H1 (cell line): ENCODE data around the gene RPS18.

Experiments
- EGR1 ChIP-seq: IDR thresholded peaks from 2 replicates; pipeline ENCODE4 v1.6.1; 2011; ENCODE audit warnings: low read depth, low read length, borderline replicate concordance
- POLR2A ChIP-seq, 2 experiments: IDR thresholded peaks; 1 replicate in 1 of 2; 2 replicates in 1 of 2; pipeline ENCODE4 v1.6.1; 2011; ENCODE audit warnings: low read depth in 2 of 2, low read length in 2 of 2, mild to moderate bottlenecking in 2 of 2; ENCODE audit errors: control extremely low read depth in 1 of 2
- POLR2AphosphoS5 ChIP-seq: IDR thresholded peaks from 2 replicates; pipeline ENCODE4 v1.6.1; 2011; ENCODE audit warnings: low read depth, low read length
- RAD21 ChIP-seq, 2 experiments: IDR thresholded peaks in 1 of 2; conservative IDR thresholded peaks in 1 of 2; 2 replicates each; pipeline ENCODE4 v1.6.1; 2011; ENCODE audit warnings: low read depth in 2 of 2, low read length in 2 of 2, improper control_type of control experiment in 1 of 2, inconsistent platforms in 1 of 2, mild to moderate bottlenecking in 1 of 2, moderate library complexity in 1 of 2
- RBBP5 ChIP-seq: IDR thresholded peaks from 2 replicates; pipeline ENCODE4 v1.7.1; 2012; ENCODE audit warnings: low read depth, mild to moderate bottlenecking, inconsistent platforms, low read length, moderate library complexity, borderline replicate concordance
- ZNF274 ChIP-seq: IDR thresholded peaks from 2 replicates; pipeline ENCODE4 v1.7.0; 2012; ENCODE audit warnings: low read length, borderline replicate concordance; ENCODE audit errors: extremely low read depth
- TF ChIP-seq, protein P1 (sequence below), 3 experiments: IDR thresholded peaks; 1 replicate in 2 of 3; 2 replicates in 1 of 3; pipeline versions ENCODE4 v1.5.1 to v1.6.1; 2011; ENCODE audit warnings: low read length in 3 of 3, mild to moderate bottlenecking in 3 of 3, inconsistent platforms in 2 of 3, low read depth in 1 of 3, moderate library complexity in 1 of 3; ENCODE audit not compliant: insufficient read depth in 1 of 3; ENCODE audit errors: control extremely low read depth in 1 of 3
- TF ChIP-seq, protein P2 (sequence below): IDR thresholded peaks from 2 replicates; pipeline ENCODE4 v1.6.1; 2012; ENCODE audit warnings: inconsistent platforms

DNA sequence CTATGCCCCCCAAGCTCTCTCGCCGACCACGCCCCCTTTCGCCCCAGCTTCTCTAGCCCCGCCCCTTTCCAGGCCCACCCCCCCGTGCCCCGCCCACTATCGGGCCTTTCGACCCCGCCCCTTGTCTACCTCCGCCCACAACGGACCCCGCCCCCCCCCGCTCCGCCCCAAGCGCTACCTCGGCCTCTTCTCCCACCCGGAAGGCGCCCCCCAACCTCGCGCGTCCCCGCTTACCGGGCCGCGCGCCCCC lies 45.5 kb downstream of the RPS18 start:
- TF ChIP-seq ZNF274 = no peak
- no peak for TF ChIP-seq POLR2AphosphoS5
- no peak for TF ChIP-seq RBBP5
- TF ChIP-seq, protein P1, sequence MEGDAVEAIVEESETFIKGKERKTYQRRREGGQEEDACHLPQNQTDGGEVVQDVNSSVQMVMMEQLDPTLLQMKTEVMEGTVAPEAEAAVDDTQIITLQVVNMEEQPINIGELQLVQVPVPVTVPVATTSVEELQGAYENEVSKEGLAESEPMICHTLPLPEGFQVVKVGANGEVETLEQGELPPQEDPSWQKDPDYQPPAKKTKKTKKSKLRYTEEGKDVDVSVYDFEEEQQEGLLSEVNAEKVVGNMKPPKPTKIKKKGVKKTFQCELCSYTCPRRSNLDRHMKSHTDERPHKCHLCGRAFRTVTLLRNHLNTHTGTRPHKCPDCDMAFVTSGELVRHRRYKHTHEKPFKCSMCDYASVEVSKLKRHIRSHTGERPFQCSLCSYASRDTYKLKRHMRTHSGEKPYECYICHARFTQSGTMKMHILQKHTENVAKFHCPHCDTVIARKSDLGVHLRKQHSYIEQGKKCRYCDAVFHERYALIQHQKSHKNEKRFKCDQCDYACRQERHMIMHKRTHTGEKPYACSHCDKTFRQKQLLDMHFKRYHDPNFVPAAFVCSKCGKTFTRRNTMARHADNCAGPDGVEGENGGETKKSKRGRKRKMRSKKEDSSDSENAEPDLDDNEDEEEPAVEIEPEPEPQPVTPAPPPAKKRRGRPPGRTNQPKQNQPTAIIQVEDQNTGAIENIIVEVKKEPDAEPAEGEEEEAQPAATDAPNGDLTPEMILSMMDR (IDR thresholded peaks at IDR 0.05; ENCODE audit: control extremely low read depth in 1 of 3, insufficient read depth in 1 of 3, low read depth in 1 of 3, low read length in 3 of 3) = no peak
- TF ChIP-seq EGR1 = no peak
- TF ChIP-seq POLR2A (IDR thresholded peaks at IDR 0.05; ENCODE audit: control extremely low read depth in 1 of 2, low read depth in 2 of 2, low read length in 2 of 2) = no peak
- no peak for TF ChIP-seq RAD21 (IDR thresholded peaks at IDR 0.05 in 1 of 2, conservative IDR thresholded peaks at IDR 0.05 in 1 of 2; ENCODE audit: low read depth in 2 of 2, low read length in 2 of 2)
- TF ChIP-seq, protein P2, sequence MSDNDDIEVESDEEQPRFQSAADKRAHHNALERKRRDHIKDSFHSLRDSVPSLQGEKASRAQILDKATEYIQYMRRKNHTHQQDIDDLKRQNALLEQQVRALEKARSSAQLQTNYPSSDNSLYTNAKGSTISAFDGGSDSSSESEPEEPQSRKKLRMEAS = no peak
